Measurements from ENCODE around the gene NKTR. TPM values are rescaled to one million over a fixed set of nuclear protein-coding genes. Genes with fewer than 3 reads are reported as not detected.

NKTR gene
- total RNA-seq, 2 experiments from 2014 or later: 90.2 to 154 TPM

DNA sequence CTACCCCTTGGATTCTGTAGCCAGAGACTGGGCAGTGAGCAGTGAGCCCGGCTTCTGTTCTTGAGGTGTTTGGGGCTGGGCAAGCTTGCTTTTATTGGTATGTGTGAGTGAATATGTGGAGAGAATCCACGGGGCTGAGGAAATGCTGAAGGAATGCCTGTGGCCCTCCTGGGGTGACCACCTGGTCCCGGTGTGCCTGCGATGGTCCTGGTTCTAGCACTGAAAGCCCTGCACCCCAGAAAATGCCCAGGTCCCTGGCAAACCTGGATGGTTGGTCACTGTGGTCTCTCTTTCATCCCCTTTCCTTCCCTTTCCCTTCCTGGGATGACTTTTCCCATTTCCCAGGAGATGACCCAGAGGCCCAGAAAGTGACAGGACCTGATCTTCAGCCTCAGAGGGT lies 57.2 kb downstream of the NKTR start:
- H3K79me2 ChIP-seq (ENCODE audit: insufficient read depth, low read depth, low read length): no peaks in the 10 kb centered on the region
- no peaks in the 10 kb centered on the region for H3K9me3 ChIP-seq (ENCODE audit: low read length)
- no peaks in the 10 kb centered on the region for H4K20me1 ChIP-seq (ENCODE audit: insufficient read depth, low read length)
- H3K4me3 ChIP-seq (ENCODE audit: low read depth, low read length, poor library complexity, severe bottlenecking): no peak overlapping the region
- no peaks in the 10 kb centered on the region for H3K9me2 ChIP-seq (ENCODE audit: insufficient read depth, low read length)
- TF ChIP-seq, protein P1, sequence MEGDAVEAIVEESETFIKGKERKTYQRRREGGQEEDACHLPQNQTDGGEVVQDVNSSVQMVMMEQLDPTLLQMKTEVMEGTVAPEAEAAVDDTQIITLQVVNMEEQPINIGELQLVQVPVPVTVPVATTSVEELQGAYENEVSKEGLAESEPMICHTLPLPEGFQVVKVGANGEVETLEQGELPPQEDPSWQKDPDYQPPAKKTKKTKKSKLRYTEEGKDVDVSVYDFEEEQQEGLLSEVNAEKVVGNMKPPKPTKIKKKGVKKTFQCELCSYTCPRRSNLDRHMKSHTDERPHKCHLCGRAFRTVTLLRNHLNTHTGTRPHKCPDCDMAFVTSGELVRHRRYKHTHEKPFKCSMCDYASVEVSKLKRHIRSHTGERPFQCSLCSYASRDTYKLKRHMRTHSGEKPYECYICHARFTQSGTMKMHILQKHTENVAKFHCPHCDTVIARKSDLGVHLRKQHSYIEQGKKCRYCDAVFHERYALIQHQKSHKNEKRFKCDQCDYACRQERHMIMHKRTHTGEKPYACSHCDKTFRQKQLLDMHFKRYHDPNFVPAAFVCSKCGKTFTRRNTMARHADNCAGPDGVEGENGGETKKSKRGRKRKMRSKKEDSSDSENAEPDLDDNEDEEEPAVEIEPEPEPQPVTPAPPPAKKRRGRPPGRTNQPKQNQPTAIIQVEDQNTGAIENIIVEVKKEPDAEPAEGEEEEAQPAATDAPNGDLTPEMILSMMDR (conservative IDR thresholded peaks at IDR 0.05; ENCODE audit: low read length): no peak
- no peak for TF ChIP-seq EZH2phosphoT487 (IDR thresholded peaks at IDR 0.05; ENCODE audit: borderline replicate concordance, low read depth, low read length)
- H3K36me3 ChIP-seq (ENCODE audit: insufficient read depth, low read length): no peaks in the 10 kb centered on the region
- ChIA-PET CTCF (ENCODE audit: unreplicated experiment) (no interaction called here), POLR2A (no interaction called here)
- H3K4me1 ChIP-seq (ENCODE audit: insufficient read depth, low read length, poor library complexity, severe bottlenecking): peaks cover 5% of the 10 kb centered on the region
- BruUV-seq (replicated peaks): no TSS peak
- intact Hi-C loops (cut with micrococcal nuclease; ENCODE audit: unreplicated experiment): loop anchor here (10.0 kb wide), 1 partner anchor 87 kb away; no protein-coding TSS in a partner anchor
- H3K4me2 ChIP-seq (ENCODE audit: low read length): no peak overlapping the region
- H2AFZ ChIP-seq (ENCODE audit: low read length): no peak overlapping the region
- no peak for DNase-seq (ENCODE audit: low spot score)
- H3K27ac ChIP-seq (ENCODE audit: low read depth, low read length, poor library complexity, severe bottlenecking): no peak overlapping the region

DNA sequence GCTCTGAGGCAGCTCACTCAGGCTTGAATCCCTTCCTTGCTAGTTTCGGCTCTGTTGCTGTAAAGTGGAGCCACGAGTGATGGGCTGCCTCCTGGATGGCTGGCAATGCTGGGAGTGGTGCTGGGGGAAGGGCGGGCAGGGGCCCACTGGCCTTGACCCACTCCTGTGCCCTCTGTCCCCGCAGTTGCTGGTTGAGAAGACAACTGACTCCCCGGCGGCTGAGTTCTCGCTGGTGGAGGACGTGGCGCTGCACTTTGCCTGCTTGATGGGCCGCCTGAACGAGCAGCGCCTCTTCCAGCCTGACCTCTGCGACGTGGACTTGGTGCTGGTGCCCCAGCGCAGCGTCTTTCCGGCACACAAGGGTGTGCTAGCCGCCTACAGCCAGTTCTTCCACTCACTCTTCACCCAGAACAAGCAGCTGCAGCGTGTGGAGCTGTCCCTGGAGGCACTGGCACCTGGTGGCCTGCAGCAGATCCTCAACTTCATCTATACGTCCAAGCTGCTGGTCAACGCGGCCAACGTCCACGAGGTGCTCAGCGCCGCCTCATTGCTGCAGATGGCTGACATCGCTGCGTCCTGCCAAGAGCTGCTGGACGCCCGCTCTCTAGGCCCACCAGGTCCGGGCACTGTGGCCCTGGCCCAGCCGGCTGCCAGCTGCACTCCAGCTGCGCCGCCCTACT lies 57.7 kb downstream of the NKTR start:
- POLR2A ChIA-PET: no interaction called here
- Histone ChIP-seq H3K79me2 (ENCODE audit: insufficient read depth, low read depth, low read length) (no peaks in the 10 kb centered on the region), H3K9me3 (ENCODE audit: low read length) (no peaks in the 10 kb centered on the region), H3K4me1 (ENCODE audit: insufficient read depth, low read length, poor library complexity, severe bottlenecking) (peaks cover under 1% of the 10 kb centered on the region), H3K4me3 (ENCODE audit: low read depth, low read length, poor library complexity, severe bottlenecking) (no peak overlapping the region), H3K4me2 (ENCODE audit: low read length) (no peak overlapping the region), H3K9me2 (ENCODE audit: insufficient read depth, low read length) (no peaks in the 10 kb centered on the region), H2AFZ (ENCODE audit: low read length) (no peak overlapping the region), H4K20me1 (ENCODE audit: insufficient read depth, low read length) (no peaks in the 10 kb centered on the region), H3K36me3 (ENCODE audit: insufficient read depth, low read length) (no peaks in the 10 kb centered on the region), H3K27ac (ENCODE audit: low read depth, low read length, poor library complexity, severe bottlenecking) (no peak overlapping the region)
- TF ChIP-seq EZH2phosphoT487 (IDR thresholded peaks at IDR 0.05; ENCODE audit: borderline replicate concordance, low read depth, low read length): no peak
- TF ChIP-seq, protein P1 (conservative IDR thresholded peaks at IDR 0.05; ENCODE audit: low read length): no peak
- BruUV-seq (replicated peaks): no TSS peak
- no peak for DNase-seq (ENCODE audit: low spot score)
- CTCF ChIA-PET (ENCODE audit: unreplicated experiment): no interaction called here
- intact Hi-C loops (cut with micrococcal nuclease; ENCODE audit: unreplicated experiment): loop anchor here (10.0 kb wide), 1 partner anchor 87 kb away; no protein-coding TSS in a partner anchor

DNA sequence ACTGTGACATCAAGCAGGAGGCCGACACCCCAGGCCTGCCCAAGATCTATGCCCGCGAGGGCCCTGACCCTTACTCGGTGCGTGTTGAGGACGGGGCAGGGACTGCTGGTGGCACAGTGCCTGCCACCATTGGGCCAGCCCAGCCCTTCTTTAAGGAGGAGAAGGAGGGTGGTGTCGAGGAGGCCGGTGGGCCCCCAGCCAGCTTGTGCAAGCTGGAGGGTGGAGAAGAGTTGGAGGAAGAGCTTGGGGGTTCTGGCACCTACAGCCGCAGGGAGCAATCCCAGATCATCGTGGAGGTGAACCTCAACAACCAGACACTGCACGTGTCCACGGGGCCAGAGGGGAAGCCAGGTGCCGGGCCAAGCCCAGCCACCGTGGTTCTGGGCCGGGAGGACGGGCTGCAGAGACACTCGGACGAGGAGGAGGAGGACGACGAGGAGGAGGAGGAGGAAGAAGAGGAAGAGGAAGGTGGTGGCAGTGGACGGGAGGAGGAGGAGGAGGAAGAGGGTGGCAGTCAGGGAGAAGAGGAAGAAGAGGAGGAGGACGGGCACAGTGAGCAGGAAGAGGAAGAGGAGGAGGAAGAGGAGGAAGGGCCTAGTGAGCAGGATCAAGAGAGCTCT lies 58.4 kb downstream of the NKTR start:
- Histone ChIP-seq H3K9me3 (ENCODE audit: low read length) (no peaks in the 10 kb centered on the region), H3K9me2 (ENCODE audit: insufficient read depth, low read length) (no peaks in the 10 kb centered on the region), H3K4me3 (ENCODE audit: low read depth, low read length, poor library complexity, severe bottlenecking) (no peak overlapping the region), H3K36me3 (ENCODE audit: insufficient read depth, low read length) (no peaks in the 10 kb centered on the region), H3K27ac (ENCODE audit: low read depth, low read length, poor library complexity, severe bottlenecking) (no peak overlapping the region), H2AFZ (ENCODE audit: low read length) (no peak overlapping the region), H4K20me1 (ENCODE audit: insufficient read depth, low read length) (no peaks in the 10 kb centered on the region), H3K4me2 (ENCODE audit: low read length) (no peak overlapping the region), H3K79me2 (ENCODE audit: insufficient read depth, low read depth, low read length) (no peaks in the 10 kb centered on the region), H3K4me1 (ENCODE audit: insufficient read depth, low read length, poor library complexity, severe bottlenecking) (no peaks in the 10 kb centered on the region)
- BruUV-seq (replicated peaks): no TSS peak
- ChIA-PET CTCF (ENCODE audit: unreplicated experiment) (no interaction called here), POLR2A (interaction anchor here (0.7 kb wide), 1 partner anchor 83 kb away, joined by 3 read pairs; no protein-coding TSS in a partner anchor)
- no peak for DNase-seq (ENCODE audit: low spot score)
- intact Hi-C loops (cut with micrococcal nuclease; ENCODE audit: unreplicated experiment): loop anchor here (10.0 kb wide), 1 partner anchor 86 kb away; no protein-coding TSS in a partner anchor
- TF ChIP-seq, protein P1 (conservative IDR thresholded peaks at IDR 0.05; ENCODE audit: low read length): no peak
- TF ChIP-seq EZH2phosphoT487 (IDR thresholded peaks at IDR 0.05; ENCODE audit: borderline replicate concordance, low read depth, low read length): no peak
